CD8-positive, alpha-beta memory T cell (primary cell): ENCODE data around the gene PKDCC. TPM values are rescaled to one million over a fixed set of nuclear protein-coding genes. Genes with fewer than 3 reads are reported as not detected.

Experiments used
- CTCF ChIA-PET: fragments of 350-600 bp; sonication (Branson Sonifier 250); formaldehyde crosslinking; loops from one replicate; lab custom pipeline; 2021; ENCODE audit warnings: antibody characterized with exemption; lab: Charles Lee
- POLR2A ChIA-PET: fragments of 350-600 bp; sonication (Branson Sonifier 250); formaldehyde crosslinking; loops from one replicate; lab custom pipeline; 2021; ENCODE audit warnings: antibody characterized with exemption; lab: Charles Lee
- DNase-seq, 5 donors: peaks; one replicate each; pipeline versions ENCODE4 v3.0.0 to v3.0.0-alpha.2; 2020 to 2022; ENCODE audit warnings: mixed read lengths in 1 of 5
- H3K27ac ChIP-seq: one replicate; pipeline ENCODE4 v1.7.0; 2013; ENCODE audit warnings: low read depth, mild to moderate bottlenecking, low read length, moderate library complexity
- H3K27me3 ChIP-seq: 2 replicates; pipeline ENCODE4 v1.7.0; 2013; ENCODE audit warnings: low read length, mild to moderate bottlenecking; ENCODE audit not compliant: insufficient read depth, poor library complexity, severe bottlenecking
- H3K36me3 ChIP-seq: 2 replicates; pipeline ENCODE4 v1.7.0; 2013; ENCODE audit warnings: mild to moderate bottlenecking, low read length, moderate library complexity; ENCODE audit not compliant: insufficient read depth
- H3K4me1 ChIP-seq: 2 replicates; pipeline ENCODE4 v1.7.0; 2013; ENCODE audit warnings: mild to moderate bottlenecking, low read length, moderate library complexity; ENCODE audit not compliant: insufficient read depth
- H3K4me3 ChIP-seq: 2 replicates; pipeline ENCODE4 v1.7.0; 2013; ENCODE audit warnings: mild to moderate bottlenecking, low read length
- H3K9me3 ChIP-seq: 2 replicates; pipeline ENCODE4 v1.7.0; 2013; ENCODE audit warnings: mild to moderate bottlenecking, low read length
- H3K27ac Mint-ChIP-seq, 8 donors: one replicate each; pipeline ENCODE4 v1.8.0; 2020 to 2021; ENCODE audit warnings: mixed read lengths in 8 of 8, mild to moderate bottlenecking in 6 of 8, inconsistent platforms in 3 of 8, moderate library complexity in 3 of 8
- H3K27me3 Mint-ChIP-seq, 2 donors: one replicate each; pipeline ENCODE4 v1.8.0; 2020 to 2021; ENCODE audit warnings: mixed read lengths in 2 of 2, mild to moderate bottlenecking in 1 of 2, moderate library complexity in 1 of 2
- H3K36me3 Mint-ChIP-seq, 3 donors: one replicate each; pipeline ENCODE4 v1.8.0; 2020 to 2021; ENCODE audit warnings: mixed read lengths in 3 of 3, inconsistent platforms in 1 of 3, mild to moderate bottlenecking in 1 of 3
- H3K4me1 Mint-ChIP-seq, 3 donors: one replicate each; pipeline ENCODE4 v1.8.0; 2020 to 2021; ENCODE audit warnings: mixed read lengths in 3 of 3, inconsistent platforms in 1 of 3, mild to moderate bottlenecking in 1 of 3
- H3K4me3 Mint-ChIP-seq, 7 donors: one replicate each; pipeline ENCODE4 v1.8.0; 2020 to 2021; ENCODE audit warnings: mixed read lengths in 7 of 7, mild to moderate bottlenecking in 6 of 7, moderate library complexity in 4 of 7, inconsistent platforms in 2 of 7
- H3K9me3 Mint-ChIP-seq, 5 donors: one replicate each; pipeline ENCODE4 v1.8.0; 2020 to 2022; ENCODE audit warnings: mixed read lengths in 5 of 5, mild to moderate bottlenecking in 3 of 5, moderate library complexity in 2 of 5, inconsistent platforms in 1 of 5
- polyA plus RNA-seq: library from polyadenylated mRNA; unstranded; fragments of 300-500 nt; fragmentation: Illumina TruSeq; gene quantifications from one replicate; pipeline ENCODE4 v1.2.3, GENCODE V29; 2021
- total RNA-seq, 2 experiments: library from RNA; stranded (reverse); gene quantifications; one replicate each; pipeline ENCODE4 v1.2.3, GENCODE V29; 2021

PKDCC gene
- total and polyA plus RNA-seq, 3 experiments from 2014 or later: 0.28 to 0.78 TPM; not detected in 1

DNA sequence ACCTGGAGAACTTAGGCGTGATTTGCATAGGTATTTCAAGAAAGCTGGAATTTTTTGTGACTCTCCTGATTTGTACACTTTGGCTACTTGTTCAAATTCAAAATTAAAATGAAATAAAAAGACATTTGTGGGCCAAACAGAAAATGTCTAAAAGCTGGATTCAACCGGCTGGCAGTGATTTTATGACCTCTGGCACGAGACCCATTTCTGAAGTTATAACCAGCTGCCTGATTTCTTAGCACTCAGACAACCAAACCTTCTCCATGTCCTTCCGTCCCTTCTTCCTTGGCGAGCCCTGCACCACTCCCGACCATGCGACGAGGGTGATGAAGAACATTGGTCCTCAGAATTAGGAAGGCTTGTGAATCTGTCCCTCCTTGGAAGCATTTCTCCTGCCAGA, 19.7 kb downstream of the PKDCC start:
- no peak for DNase-seq
- Mint-ChIP-seq H3K4me3 (no peak overlapping the region), H3K36me3 (peaks cover 0 to 3% (median 0%) of the 10 kb centered on the region in 3 donors), H3K27ac (no peak overlapping the region), H3K4me1 (no peaks in the 10 kb centered on the region), H3K27me3 (peaks cover 22 to 48% of the 10 kb centered on the region in 2 donors), H3K9me3 (peaks cover 0 to 1% (median 0%) of the 10 kb centered on the region in 5 donors)
- Histone ChIP-seq H3K36me3 (no peaks in the 10 kb centered on the region), H3K4me3 (no peak overlapping the region), H3K27me3 (peaks cover 8% of the 10 kb centered on the region), H3K27ac (no peak overlapping the region), H3K9me3 (no peaks in the 10 kb centered on the region), H3K4me1 (no peaks in the 10 kb centered on the region)
- ChIA-PET CTCF (interaction anchor here (1.2 kb wide), 1 partner anchor 217 kb away, joined by 3 read pairs; no protein-coding TSS in a partner anchor), POLR2A (no interaction called here)

DNA sequence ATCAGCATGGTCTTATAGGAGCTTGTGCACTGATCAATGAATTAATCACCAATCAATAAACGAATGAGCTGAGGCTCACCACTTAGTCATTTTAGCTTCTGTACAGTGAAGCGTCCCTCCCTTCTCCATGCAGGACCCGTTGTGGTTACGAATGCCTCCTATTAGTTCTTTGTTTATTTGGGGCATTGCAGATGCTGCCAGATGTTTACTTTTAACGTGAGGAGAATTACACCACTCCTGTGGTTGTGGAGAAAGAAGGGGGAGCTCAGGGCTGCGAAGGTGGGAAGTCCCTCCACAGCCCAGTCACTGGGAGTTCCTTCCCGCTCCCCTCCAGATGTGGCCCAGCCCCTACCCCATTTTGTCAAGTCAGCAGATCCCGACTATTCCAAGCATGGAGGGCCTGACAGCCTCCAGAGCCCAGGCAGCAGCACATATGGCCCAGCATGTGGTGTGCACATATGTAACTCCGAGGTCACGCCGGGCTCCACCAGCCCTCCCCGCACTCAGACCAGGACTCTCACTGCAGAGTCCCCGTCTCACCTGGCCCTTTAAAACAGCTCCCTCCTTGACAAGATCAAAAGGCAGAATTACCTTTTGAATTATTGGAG, 20.9 kb downstream of the PKDCC start:
- peaks cover 8% of the 10 kb centered on the region for H3K27me3 ChIP-seq
- Mint-ChIP-seq H3K27me3 (peaks cover 24 to 43% of the 10 kb centered on the region in 2 donors), H3K4me1 (no peaks in the 10 kb centered on the region), H3K4me3 (no peak overlapping the region), H3K27ac (no peak overlapping the region), H3K9me3 (peaks cover 0 to 1% (median 0%) of the 10 kb centered on the region in 5 donors), H3K36me3 (no peaks in the 10 kb centered on the region)
- no peak for DNase-seq
- H3K9me3 ChIP-seq: no peaks in the 10 kb centered on the region
- POLR2A ChIA-PET: no interaction called here
- no peaks in the 10 kb centered on the region for H3K4me1 ChIP-seq
- CTCF ChIA-PET: interaction anchor here (1.1 kb wide), 1 partner anchor 216 kb away, joined by 3 read pairs; no protein-coding TSS in a partner anchor
- H3K27ac ChIP-seq: no peak overlapping the region
- H3K4me3 ChIP-seq: no peak overlapping the region
- no peaks in the 10 kb centered on the region for H3K36me3 ChIP-seq

DNA sequence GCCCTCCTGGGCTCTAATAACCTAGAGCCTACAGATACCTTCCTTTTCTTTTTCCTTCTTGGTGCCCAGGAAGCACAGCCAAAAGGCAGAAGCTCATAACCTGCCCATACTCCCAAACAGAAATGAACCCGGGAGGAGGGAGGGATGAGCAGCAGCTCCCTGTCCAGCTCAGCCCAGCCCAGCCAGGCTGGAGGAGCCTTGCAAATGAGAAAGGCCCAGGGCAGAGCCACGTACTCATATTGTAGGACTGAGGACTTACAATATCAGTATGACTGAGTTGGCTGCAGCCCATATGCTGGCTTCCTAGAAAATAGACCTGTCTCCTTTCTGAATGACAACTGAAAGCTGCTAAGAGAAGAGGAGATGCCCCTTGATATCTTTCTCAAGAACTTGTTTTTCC, 21.7 kb downstream of the PKDCC start:
- H3K4me3 Mint-ChIP-seq: no peak overlapping the region
- no peak overlapping the region for H3K27ac Mint-ChIP-seq
- Histone ChIP-seq H3K27me3 (peaks cover 8% of the 10 kb centered on the region), H3K4me3 (no peak overlapping the region), H3K9me3 (no peaks in the 10 kb centered on the region), H3K4me1 (no peaks in the 10 kb centered on the region), H3K36me3 (no peaks in the 10 kb centered on the region), H3K27ac (no peak overlapping the region)
- H3K27me3 Mint-ChIP-seq: peaks cover 23 to 48% of the 10 kb centered on the region in 2 donors
- H3K4me1 Mint-ChIP-seq: no peaks in the 10 kb centered on the region
- CTCF ChIA-PET: interaction anchor here (1.1 kb wide), 1 partner anchor 216 kb away, joined by 3 read pairs; no protein-coding TSS in a partner anchor
- peaks cover 0 to 1% (median 0%) of the 10 kb centered on the region in 5 donors for H3K9me3 Mint-ChIP-seq
- POLR2A ChIA-PET: no interaction called here
- no peak for DNase-seq
- H3K36me3 Mint-ChIP-seq: peaks cover 0 to 3% (median 0%) of the 10 kb centered on the region in 3 donors

DNA sequence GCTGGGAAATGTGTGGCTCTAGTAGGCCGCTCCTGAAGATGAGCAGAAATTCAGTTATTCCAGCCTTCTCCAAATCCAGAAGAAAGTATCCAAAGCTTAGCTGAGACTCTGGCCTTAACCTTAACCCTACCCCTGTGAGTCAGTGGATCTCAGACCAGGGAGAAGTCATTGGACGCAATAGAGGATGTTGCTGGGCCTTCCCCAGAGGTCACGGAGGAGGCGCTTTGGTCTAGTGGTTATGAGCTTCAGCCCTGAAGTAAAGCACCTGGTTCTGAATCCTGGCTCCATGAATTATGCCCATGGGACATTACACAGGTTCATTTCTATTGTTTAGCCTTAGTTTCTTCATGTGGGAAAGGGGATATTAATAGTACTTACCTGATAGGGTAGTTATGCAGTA, 24.0 kb downstream of the PKDCC start:
- H3K4me3 ChIP-seq: no peak overlapping the region
- peaks cover 8% of the 10 kb centered on the region for H3K27me3 ChIP-seq
- POLR2A ChIA-PET: no interaction called here
- Mint-ChIP-seq H3K36me3 (peaks cover 0 to 3% (median 0%) of the 10 kb centered on the region in 3 donors), H3K27ac (no peak overlapping the region), H3K27me3 (peaks cover 23 to 48% of the 10 kb centered on the region in 2 donors), H3K4me1 (no peaks in the 10 kb centered on the region), H3K9me3 (peaks cover 0 to 1% (median 0%) of the 10 kb centered on the region in 5 donors), H3K4me3 (no peak overlapping the region)
- no peak for DNase-seq
- no peaks in the 10 kb centered on the region for H3K4me1 ChIP-seq
- H3K36me3 ChIP-seq: no peaks in the 10 kb centered on the region
- CTCF ChIA-PET: interaction anchor here (2.0 kb wide), 1 partner anchor 15 kb away, joined by 4 read pairs; no protein-coding TSS in a partner anchor
- H3K27ac ChIP-seq: no peak overlapping the region
- H3K9me3 ChIP-seq: no peaks in the 10 kb centered on the region

DNA sequence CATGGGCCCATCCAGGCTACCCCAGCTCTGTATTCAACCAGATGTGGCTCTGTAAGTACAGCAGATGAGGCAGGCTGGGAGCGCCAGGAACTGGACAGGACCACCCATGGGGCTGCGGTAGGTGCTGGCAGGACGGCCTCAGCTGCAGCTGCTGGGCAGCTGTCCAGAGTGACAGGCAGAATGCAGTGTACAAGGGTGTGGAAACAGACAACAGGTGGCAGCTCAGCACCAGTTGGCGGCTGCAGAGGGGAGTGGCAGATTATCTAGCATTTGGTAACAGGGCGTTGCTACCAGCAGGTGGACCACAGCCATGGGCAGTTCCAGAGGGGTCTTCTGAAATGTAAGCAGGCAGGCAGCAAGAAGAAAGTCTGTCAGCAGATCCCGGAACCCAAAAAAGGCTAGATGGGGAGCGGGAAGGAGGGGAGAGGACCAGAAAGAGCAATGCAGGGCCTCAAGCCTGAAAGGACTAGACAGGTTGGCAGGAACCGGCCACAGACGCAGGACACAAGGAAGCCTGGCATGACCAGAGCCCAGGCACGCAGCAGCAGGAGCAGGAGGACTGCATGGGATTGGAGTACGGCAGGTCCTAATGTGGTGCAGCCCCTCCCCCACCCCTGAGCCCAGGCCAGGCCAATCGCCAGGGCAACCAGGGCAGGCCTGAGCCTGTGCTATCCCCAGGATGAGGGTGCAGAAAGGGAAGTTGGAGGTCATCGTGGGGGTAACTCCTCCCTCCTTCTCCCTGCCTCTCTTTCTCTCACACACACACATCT, 24.7 kb downstream of the PKDCC start:
- Mint-ChIP-seq H3K27me3 (peaks cover 22 to 49% of the 10 kb centered on the region in 2 donors), H3K4me3 (no peak overlapping the region), H3K9me3 (peaks cover 0 to 1% (median 0%) of the 10 kb centered on the region in 5 donors), H3K36me3 (peaks cover 0 to 3% (median 0%) of the 10 kb centered on the region in 3 donors), H3K4me1 (no peaks in the 10 kb centered on the region), H3K27ac (no peak overlapping the region)
- POLR2A ChIA-PET: no interaction called here
- Histone ChIP-seq H3K4me1 (no peaks in the 10 kb centered on the region), H3K27me3 (peaks cover 8% of the 10 kb centered on the region), H3K27ac (no peak overlapping the region), H3K4me3 (no peak overlapping the region), H3K36me3 (no peaks in the 10 kb centered on the region), H3K9me3 (no peaks in the 10 kb centered on the region)
- DNase-seq: no peak
- CTCF ChIA-PET: interaction anchor here (2.0 kb wide), 1 partner anchor 14 kb away, joined by 4 read pairs; no protein-coding TSS in a partner anchor

DNA sequence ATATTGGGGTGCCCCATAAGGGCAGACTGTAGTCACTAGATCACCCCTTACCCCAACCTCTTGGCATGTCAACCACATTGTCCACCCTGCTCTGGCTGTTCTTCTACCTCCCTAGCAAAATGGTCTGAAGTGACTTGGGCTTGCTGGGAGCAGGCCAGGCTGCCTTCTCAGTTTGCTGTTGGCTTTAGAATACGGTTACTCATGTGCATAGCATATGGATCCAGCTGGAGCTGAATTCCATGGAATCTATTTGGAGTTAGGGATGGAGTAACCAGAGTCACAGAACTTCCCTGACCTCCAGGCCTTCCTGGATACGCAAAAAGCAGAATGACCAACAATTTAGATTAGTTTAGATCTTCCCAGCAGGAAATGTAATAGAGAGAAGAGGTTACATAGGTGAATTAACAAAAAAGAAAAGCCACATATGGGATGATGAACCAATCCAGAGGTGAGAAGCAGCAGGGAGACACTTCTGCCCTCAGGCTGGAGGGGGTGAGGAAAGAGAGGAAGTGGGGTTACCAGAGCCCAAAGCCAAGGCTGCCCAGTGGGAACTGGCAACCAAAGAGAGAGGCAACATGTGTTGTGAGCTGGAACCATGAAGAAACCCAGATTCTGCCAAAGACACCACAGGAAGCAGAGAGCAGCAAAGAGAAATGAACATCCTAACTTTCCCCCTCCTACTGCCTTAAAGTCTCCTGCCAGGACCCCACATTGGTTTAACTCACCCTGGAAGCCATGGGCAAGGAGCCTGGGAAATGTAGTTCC, 26.1 kb downstream of the PKDCC start:
- ChIA-PET POLR2A (no interaction called here), CTCF (interaction anchor here (0.7 kb wide), 1 partner anchor 206 kb away, joined by 3 read pairs; no protein-coding TSS in a partner anchor)
- Mint-ChIP-seq H3K27ac (no peak overlapping the region), H3K9me3 (no peaks in the 10 kb centered on the region), H3K36me3 (peaks cover 0 to 3% (median 0%) of the 10 kb centered on the region in 3 donors), H3K27me3 (peaks cover 13 to 41% of the 10 kb centered on the region in 2 donors), H3K4me3 (no peak overlapping the region), H3K4me1 (no peaks in the 10 kb centered on the region)
- Histone ChIP-seq H3K4me3 (no peak overlapping the region), H3K27ac (no peak overlapping the region), H3K9me3 (no peaks in the 10 kb centered on the region), H3K36me3 (no peaks in the 10 kb centered on the region), H3K27me3 (peaks cover 3% of the 10 kb centered on the region), H3K4me1 (no peaks in the 10 kb centered on the region)
- DNase-seq: no peak

DNA sequence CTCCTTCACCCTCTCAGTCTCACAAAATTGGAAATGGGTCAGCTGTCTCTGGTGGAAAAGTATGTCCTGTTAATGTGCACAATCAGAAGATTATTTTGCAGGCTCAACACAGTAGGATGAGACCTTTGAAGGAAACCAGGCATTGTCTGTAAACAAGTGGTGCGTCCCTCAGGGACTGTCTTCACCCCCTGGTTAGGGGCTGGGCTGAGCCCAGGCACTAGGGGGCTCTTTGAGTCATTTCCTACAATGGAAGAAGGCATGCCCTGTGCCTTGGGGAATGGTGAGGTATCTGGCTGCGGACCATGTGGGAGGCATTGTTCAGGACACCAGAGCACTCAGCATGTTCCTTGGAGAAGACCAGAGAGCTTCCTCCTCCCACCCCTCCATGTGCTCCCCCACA, 26.8 kb downstream of the PKDCC start:
- Mint-ChIP-seq H3K36me3 (peaks cover 0 to 3% (median 0%) of the 10 kb centered on the region in 3 donors), H3K27me3 (peaks cover 14 to 40% of the 10 kb centered on the region in 2 donors), H3K9me3 (no peaks in the 10 kb centered on the region), H3K4me3 (no peak overlapping the region), H3K4me1 (no peaks in the 10 kb centered on the region), H3K27ac (no peak overlapping the region)
- Histone ChIP-seq H3K27me3 (peaks cover 3% of the 10 kb centered on the region), H3K36me3 (no peaks in the 10 kb centered on the region), H3K4me1 (no peaks in the 10 kb centered on the region), H3K4me3 (no peak overlapping the region), H3K9me3 (no peaks in the 10 kb centered on the region), H3K27ac (no peak overlapping the region)
- POLR2A ChIA-PET: no interaction called here
- CTCF ChIA-PET: interaction anchor here (0.7 to 1.3 kb wide), 3 partner anchors 12 to 206 kb away, joined by 3 to 4 read pairs (median 4); no protein-coding TSS in a partner anchor
- no peak for DNase-seq
